Measurements from ENCODE around the gene PAGR1. TPM values are rescaled to one million over a fixed set of nuclear protein-coding genes. Genes with fewer than 3 reads are reported as not detected.

Gene PAGR1
- polyA plus RNA-seq, 1 of the 3 experiments (the other 2 are of a cell fraction) = 57.7 TPM

GRCh38 chr16:29808219-29808900 is 7.6 kb upstream of the PAGR1 start (continued):
- TF ChIP-seq USF1 (IDR thresholded peaks at IDR 0.05; ENCODE audit: borderline replicate concordance, low read depth) = no peak
- TF ChIP-seq FOSL2 (IDR thresholded peaks at IDR 0.05; ENCODE audit: borderline replicate concordance, low read depth) = no peak
- no peak for TF ChIP-seq MAX (IDR thresholded peaks at IDR 0.05; ENCODE audit: low read depth)
- TF ChIP-seq ELF1 (IDR thresholded peaks at IDR 0.05) = no peak; the same call in 1 of the 2 replicates
- TF ChIP-seq TCF12 (IDR thresholded peaks at IDR 0.05) = no peak
- TF ChIP-seq YY1 (IDR thresholded peaks at IDR 0.05; ENCODE audit: low read depth) = no peak
- TF ChIP-seq MEF2A (IDR thresholded peaks at IDR 0.05; ENCODE audit: borderline replicate concordance, low read depth) = no peak
- TF ChIP-seq EZH2phosphoT487 (IDR thresholded peaks at IDR 0.05; ENCODE audit: borderline replicate concordance, low read depth) = no peak
- no peak for TF ChIP-seq EP300 (IDR thresholded peaks at IDR 0.05; ENCODE audit: borderline replicate concordance in 1 of 2, low read depth in 1 of 2, low read length in 1 of 2)

GRCh38 chr16:29809031-29809747 is 6.8 kb upstream of the PAGR1 start:
- H3K27me3 ChIP-seq (ENCODE audit: insufficient read depth) = no peaks in the 10 kb centered on the region
- DNase-seq = no peak
- H3K9me2 ChIP-seq = no peaks in the 10 kb centered on the region
- WGBS (ENCODE audit: low lambda C conversion rate) = 53% methylated on average over 6 of the region's 31 CpGs
- peaks cover 38 to 65% of the 10 kb centered on the region in 2 experiments for H3K4me1 ChIP-seq (ENCODE audit: control insufficient read depth in 1 of 2, insufficient read depth in 2 of 2, low read depth in 1 of 2, low read length in 1 of 2)
- peaks cover 56% of the 10 kb centered on the region for H3K79me2 ChIP-seq (ENCODE audit: insufficient read depth)
- H3K27ac ChIP-seq (ENCODE audit: low read depth in 2 of 2, low read length in 1 of 2) = peak overlapping the region; percentile 87 to 89
- H2AFZ ChIP-seq (ENCODE audit: low read depth) = no peak overlapping the region
- H3F3A ChIP-seq (replicated peaks; ENCODE audit: insufficient read depth) = peaks cover 49% of the 10 kb centered on the region
- H3K4me2 ChIP-seq = peak overlapping the region; percentile 97
- peak overlapping the region; percentile 16 to 76; a peak in 1 of 4 replicates for H3K4me3 ChIP-seq (ENCODE audit: low read depth in 2 of 2, low read length in 1 of 2)
- no peaks in the 10 kb centered on the region for H3K9me3 ChIP-seq
- POLR2A ChIA-PET = interaction anchor here (0.7 kb wide), 1 partner anchor 218 kb away, joined by 3 read pairs; no protein-coding TSS in a partner anchor
- H3K9ac ChIP-seq = peak overlapping the region; percentile 62; the same call in 1 of the 2 replicates
- CTCF ChIA-PET = interaction anchor here (1.4 to 2.6 kb wide), 5 partner anchors 9 to 223 kb away, joined by 3 to 23 read pairs (median 5); partner anchors contain the start of genes KIF22 and TLCD3B
- H4K20me1 ChIP-seq (ENCODE audit: insufficient read depth) = peaks cover 15% of the 10 kb centered on the region
- peaks cover 13 to 18% of the 10 kb centered on the region in 2 experiments for H3K36me3 ChIP-seq (replicated peaks in 1 of 2; ENCODE audit: control insufficient read depth in 1 of 2, insufficient read depth in 2 of 2, low read length in 1 of 2)
- TF ChIP-seq REST (IDR thresholded peaks at IDR 0.05; ENCODE audit: low read depth, low read length) (no peak), CTCF (IDR thresholded peaks at IDR 0.05) (no peak), RFX5 (IDR thresholded peaks at IDR 0.05; ENCODE audit: low read length) (no peak), IRF3 (IDR thresholded peaks at IDR 0.05; ENCODE audit: low read depth, low read length) (no peak), EP300 (IDR thresholded peaks at IDR 0.05; ENCODE audit: borderline replicate concordance in 1 of 2, low read depth in 1 of 2, low read length in 1 of 2) (no peak), TAF1 (IDR thresholded peaks at IDR 0.05; ENCODE audit: borderline replicate concordance, low read depth, low read length) (no peak), USF2 (IDR thresholded peaks at IDR 0.05; ENCODE audit: borderline replicate concordance, low read depth, low read length) (no peak), ZBTB33 (IDR thresholded peaks at IDR 0.05; ENCODE audit: borderline replicate concordance, low read depth) (no peak), SIN3A (IDR thresholded peaks at IDR 0.05; ENCODE audit: borderline replicate concordance, low read depth, low read length) (no peak)
